Aortic smooth muscle cell (primary cell): Measurements from ENCODE around the gene TBC1D17. TPM values are rescaled to one million over a fixed set of nuclear protein-coding genes. Genes with fewer than 3 reads are reported as not detected.

Source experiments
- total RNA-seq: library from RNA; depleted of rRNA; stranded (reverse); fragments of >200 nt; gene quantifications from 2 replicates; pipeline ENCODE4 v1.2.3, GENCODE V29; 2014

The TBC1D17 gene
- total RNA-seq = 9.4 and 12.5 TPM in 2 replicates

GRCh38 chr19:49877020-49877878 is at the start of gene TBC1D17, which contains the start of gene AKT1S1:
TSS of gene TBC1D17 (plus strand) at chr19:49877702. CDS start at chr19:49877724, 22 bp downstream.
TSS of gene AKT1S1 (minus strand) at chr19:49877355. CDS start at chr19:49873295, 4,060 bp downstream.

GRCh38 chr19:49850487-49851342 is 26.8 kb upstream of the TBC1D17 start, which contains the start of gene PTOV1:
TSS of gene PTOV1 (plus strand) at chr19:49851159.

GRCh38 chr19:49866933-49867782 is 10.3 kb upstream of the TBC1D17 start, which contains the start of gene PNKP:
TSS of gene PNKP (minus strand) at chr19:49867576. CDS start at chr19:49867204, 372 bp downstream.

GRCh38 chr19:49896863-49897621 is 19.5 kb downstream of the TBC1D17 start, which contains the start of gene IL4I1:
TSS of gene IL4I1 (minus strand) at chr19:49896887. CDS start at chr19:49896160, 727 bp downstream.

GRCh38 chr19:49929121-49929610 is 51.7 kb downstream of the TBC1D17 start, which contains the start of the genes ATF5 and NUP62:
TSS of gene ATF5 (plus strand) at chr19:49929205. CDS start at chr19:49930851, 1,646 bp downstream.
TSS of gene NUP62 (minus strand) at chr19:49929504. CDS start at chr19:49909807, 19,697 bp downstream.

Other genes starting within 250 kb of the TBC1D17 start
- 44.3 and 46.8 TPM in 2 replicates for gene RRAS, start 237.6 kb upstream of the TBC1D17 start, total RNA-seq
- 11.1 and 13.1 TPM in 2 replicates for gene SCAF1, start 235.5 kb upstream of the TBC1D17 start, total RNA-seq
- gene IRF3, start 211.8 kb upstream of the TBC1D17 start, total RNA-seq = 61.1 and 65.4 TPM in 2 replicates
- 2.2 and 4.0 TPM in 2 replicates for gene BCL2L12, start 211.8 kb upstream of the TBC1D17 start, total RNA-seq
- gene PRMT1, start 200.4 kb upstream of the TBC1D17 start, total RNA-seq = 271 and 406 TPM in 2 replicates
- gene ADM5, start 188.1 kb upstream of the TBC1D17 start, total RNA-seq = 0.25 and 0.40 TPM in 2 replicates
- gene CPT1C, start 186.6 kb upstream of the TBC1D17 start, total RNA-seq = 10.4 and 21.8 TPM in 2 replicates
- 0.06 and 0.13 TPM in 2 replicates for gene TSKS, start 114.4 kb upstream of the TBC1D17 start, total RNA-seq
- 78.3 and 86.3 TPM in 2 replicates for gene AP2A1, start 110.7 kb upstream of the TBC1D17 start, total RNA-seq
- gene FUZ, start 64.4 kb upstream of the TBC1D17 start, total RNA-seq = 24.3 and 25.8 TPM in 2 replicates
- gene MED25, start 59.4 kb upstream of the TBC1D17 start, total RNA-seq = 16.5 and 16.6 TPM in 2 replicates
- gene PTOV1, start 26.5 kb upstream of the TBC1D17 start, total RNA-seq = 51.7 and 55.0 TPM in 2 replicates
- 52.4 and 58.9 TPM in 2 replicates for gene PNKP, start 10.1 kb upstream of the TBC1D17 start, total RNA-seq
- 11.0 and 12.4 TPM in 2 replicates for gene AKT1S1, start 347 bp upstream of the TBC1D17 start, total RNA-seq
- gene IL4I1, start 19.2 kb downstream of the TBC1D17 start, total RNA-seq = 0.13 and 0.56 TPM in 2 replicates
- 2.9 and 3.1 TPM in 2 replicates for gene ATF5, start 51.5 kb downstream of the TBC1D17 start, total RNA-seq
- gene NUP62, start 51.8 kb downstream of the TBC1D17 start, total RNA-seq = 21.2 and 23.6 TPM in 2 replicates
- gene SIGLEC11, start 83.5 kb downstream of the TBC1D17 start, total RNA-seq = not detected in 2 replicates
- 17.0 and 19.8 TPM in 2 replicates for gene VRK3, start 147.7 kb downstream of the TBC1D17 start, total RNA-seq
- 6.0 and 6.7 TPM in 2 replicates for gene ZNF473, start 148.3 kb downstream of the TBC1D17 start, total RNA-seq